ENCODE results near the gene LSAMP. TPM values are rescaled to one million over a fixed set of nuclear protein-coding genes. Genes with fewer than 3 reads are reported as not detected.

The LSAMP gene
- total and polyA plus RNA-seq, 2 donors (not counting 3 experiments of a cell fraction or from before 2014, with no cell fraction given) = not detected

- Histone ChIP-seq H3K79me2 (ENCODE audit: control insufficient read depth, insufficient read depth, low read length) (no peaks in the 10 kb centered on the region), H3K27ac (ENCODE audit: insufficient read depth, low read depth, low read length) (no peak overlapping the region), H3K4me2 (ENCODE audit: insufficient read depth, low read length) (no peak overlapping the region), H2AFZ (ENCODE audit: low read depth, low read length) (no peak overlapping the region), H3K9me3 (replicated peaks; ENCODE audit: control insufficient read depth, insufficient read depth, low read length) (peaks cover 7% of the 10 kb centered on the region), H4K20me1 (replicated peaks; ENCODE audit: control insufficient read depth, extremely low read depth, insufficient read depth, low read length) (no peaks in the 10 kb centered on the region), H3K36me3 (ENCODE audit: control insufficient read depth in 2 of 2, extremely low read depth in 1 of 2, insufficient read depth in 2 of 2, low read length in 2 of 2) (no peaks in the 10 kb centered on the region), H3K27me3 (ENCODE audit: control insufficient read depth in 2 of 2, insufficient read depth in 2 of 2, low read length in 2 of 2) (no peaks in the 10 kb centered on the region), H3K4me1 (ENCODE audit: control insufficient read depth, extremely low read depth, insufficient read depth, low read length) (no peaks in the 10 kb centered on the region), H3K4me3 (replicated peaks in 1 of 3; ENCODE audit: insufficient read depth in 1 of 3, low read depth in 1 of 3, low read length in 3 of 3) (no peak overlapping the region), H3K9ac (replicated peaks; ENCODE audit: extremely low read depth, insufficient read depth, low read length) (no peak overlapping the region), H3K9me1 (replicated peaks; ENCODE audit: control insufficient read depth, extremely low read depth, insufficient read depth, low read length) (no peaks in the 10 kb centered on the region)
- dilution Hi-C loops (cut with MboI; ENCODE audit: extremely low pct_ligation_motif_present, low sequenced_read_pairs) = no loop called here
- DNase-seq (ENCODE audit: low read depth, low spot score) (no peak), FAIRE-seq (no peak)
- ChIA-PET CTCF (no interaction called here), POLR2A (no interaction called here)
- no TSS peak for BruUV-seq (replicated peaks)
- intact Hi-C loops (cut with micrococcal nuclease) = no loop called here
- no peak for TF ChIP-seq POLR2A (IDR thresholded peaks at IDR 0.05; ENCODE audit: low read depth, low read length)
- TF ChIP-seq GATA2 (IDR thresholded peaks at IDR 0.05; ENCODE audit: insufficient read depth, insufficient read length, low read depth, low read length) = no peak
- TF ChIP-seq, protein P1, sequence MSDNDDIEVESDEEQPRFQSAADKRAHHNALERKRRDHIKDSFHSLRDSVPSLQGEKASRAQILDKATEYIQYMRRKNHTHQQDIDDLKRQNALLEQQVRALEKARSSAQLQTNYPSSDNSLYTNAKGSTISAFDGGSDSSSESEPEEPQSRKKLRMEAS (IDR thresholded peaks at IDR 0.05; ENCODE audit: insufficient read depth, insufficient read length) = no peak
- TF ChIP-seq MYC (IDR thresholded peaks at IDR 0.05; ENCODE audit: low read depth, low read length) = no peak
- TF ChIP-seq FOS (IDR thresholded peaks at IDR 0.05; ENCODE audit: borderline replicate concordance, insufficient read depth, low read length) = no peak
- TF ChIP-seq, protein P2, sequence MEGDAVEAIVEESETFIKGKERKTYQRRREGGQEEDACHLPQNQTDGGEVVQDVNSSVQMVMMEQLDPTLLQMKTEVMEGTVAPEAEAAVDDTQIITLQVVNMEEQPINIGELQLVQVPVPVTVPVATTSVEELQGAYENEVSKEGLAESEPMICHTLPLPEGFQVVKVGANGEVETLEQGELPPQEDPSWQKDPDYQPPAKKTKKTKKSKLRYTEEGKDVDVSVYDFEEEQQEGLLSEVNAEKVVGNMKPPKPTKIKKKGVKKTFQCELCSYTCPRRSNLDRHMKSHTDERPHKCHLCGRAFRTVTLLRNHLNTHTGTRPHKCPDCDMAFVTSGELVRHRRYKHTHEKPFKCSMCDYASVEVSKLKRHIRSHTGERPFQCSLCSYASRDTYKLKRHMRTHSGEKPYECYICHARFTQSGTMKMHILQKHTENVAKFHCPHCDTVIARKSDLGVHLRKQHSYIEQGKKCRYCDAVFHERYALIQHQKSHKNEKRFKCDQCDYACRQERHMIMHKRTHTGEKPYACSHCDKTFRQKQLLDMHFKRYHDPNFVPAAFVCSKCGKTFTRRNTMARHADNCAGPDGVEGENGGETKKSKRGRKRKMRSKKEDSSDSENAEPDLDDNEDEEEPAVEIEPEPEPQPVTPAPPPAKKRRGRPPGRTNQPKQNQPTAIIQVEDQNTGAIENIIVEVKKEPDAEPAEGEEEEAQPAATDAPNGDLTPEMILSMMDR (IDR thresholded peaks at IDR 0.05; ENCODE audit: extremely low read depth in 1 of 2, insufficient read depth in 1 of 2, low read depth in 1 of 2, low read length in 2 of 2) = no peak
- TF ChIP-seq EZH2 (IDR thresholded peaks at IDR 0.05; ENCODE audit: borderline replicate concordance, low read depth, low read length, severe bottlenecking) = no peak
- TF ChIP-seq JUN (IDR thresholded peaks at IDR 0.05; ENCODE audit: borderline replicate concordance, insufficient read depth, insufficient read length, low read depth) = no peak
- TF ChIP-seq POLR2AphosphoS5 (IDR thresholded peaks at IDR 0.05; ENCODE audit: insufficient read depth, low read depth, low read length) = no peak
Observed at GRCh38 chr3:116392291-116392690, 53.0 kb downstream of the LSAMP start.
